Upper lobe of right lung (tissue), 1 donor: Measurements from ENCODE around the gene BAD. TPM values are rescaled to one million over a fixed set of nuclear protein-coding genes. Genes with fewer than 3 reads are reported as not detected.
"Not testable (repeated sequence)": the region's sequence is repeated elsewhere in the genome, so short reads cannot be mapped to it uniquely, and the experiment has no call there.

Experiments
- ATAC-seq: fragments of 200-7000 bp; cut with Tn5 transposase; one replicate; pipeline ENCODE4 v1.9.1; 2020; ENCODE audit warnings: mild to moderate bottlenecking, moderate library complexity
- DNase-seq: peaks from one replicate; pipeline ENCODE4 v3.0.0-alpha.2; 2020
- H3K27ac ChIP-seq: fragments of 200-600 bp; one replicate; pipeline ENCODE4 v1.8.0; 2022
- H3K27me3 ChIP-seq: fragments of 200-600 bp; one replicate; pipeline ENCODE4 v1.8.0; 2022; ENCODE audit warnings: mild to moderate bottlenecking
- H3K36me3 ChIP-seq: fragments of 200-600 bp; one replicate; pipeline ENCODE4 v1.8.0; 2022
- H3K4me1 ChIP-seq: fragments of 200-600 bp; one replicate; pipeline ENCODE4 v1.8.0; 2022
- H3K4me3 ChIP-seq: fragments of 200-600 bp; one replicate; pipeline ENCODE4 v1.8.0; 2022; ENCODE audit warnings: mild to moderate bottlenecking
- H3K9me3 ChIP-seq: fragments of 200-600 bp; one replicate; pipeline ENCODE4 v1.8.0; 2022
- intact Hi-C: fragments of 100-400 bp; cut with DNase I; formaldehyde crosslinking; loops from one replicate; pipeline ENCODE4 v1.11.0; 2022
- total RNA-seq: library from RNA; stranded (reverse); fragmentation: NEBNext Ultra II Directional; extraction: Animal tissue kit (Norgen Biotek cat#: 25700); gene quantifications from one replicate; pipeline ENCODE4 v1.2.1, GENCODE V29; 2021
- TF ChIP-seq, protein P1 (sequence below): fragments of 200-600 bp; IDR thresholded peaks from one replicate; pipeline ENCODE4 v1.8.0; 2022; ENCODE audit warnings: antibody characterized with exemption
- donor health status: DM: no; HTN: yes; CAD: no; lungs with severe emphysema.

The BAD gene
- total RNA-seq, 1 donor from 2014 or later, result 58.9 TPM

DNA sequence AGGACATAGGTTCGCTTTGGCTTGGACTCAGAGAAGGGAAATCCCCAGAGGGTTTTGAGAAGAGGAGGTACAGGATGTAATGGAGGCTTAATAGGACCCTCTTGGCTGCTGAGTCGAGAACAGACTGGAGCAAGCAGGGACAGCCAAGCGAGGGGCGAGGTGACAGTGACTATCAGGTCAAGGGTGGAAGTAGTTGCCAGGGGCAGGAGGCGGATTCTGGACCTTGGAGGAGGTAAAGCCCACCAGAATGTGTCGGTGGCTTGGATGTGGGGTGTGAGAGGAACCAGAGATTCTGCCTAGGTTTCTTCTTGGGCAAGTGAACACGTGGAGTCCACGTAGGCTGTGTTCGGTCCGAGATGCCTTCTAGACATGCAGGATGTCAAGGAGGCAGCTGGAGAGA is 28.5 kb upstream of the BAD start:
- no peak for ATAC-seq
- intact Hi-C loops, result no loop called here
- Histone ChIP-seq H3K27me3 (no peaks in the 10 kb centered on the region), H3K4me1 (peaks cover 11% of the 10 kb centered on the region), H3K27ac (peak overlapping the region; percentile 36), H3K36me3 (peaks cover 26% of the 10 kb centered on the region), H3K4me3 (no peak overlapping the region), H3K9me3 (no peaks in the 10 kb centered on the region)
- DNase-seq, result no peak
- TF ChIP-seq, protein P1, sequence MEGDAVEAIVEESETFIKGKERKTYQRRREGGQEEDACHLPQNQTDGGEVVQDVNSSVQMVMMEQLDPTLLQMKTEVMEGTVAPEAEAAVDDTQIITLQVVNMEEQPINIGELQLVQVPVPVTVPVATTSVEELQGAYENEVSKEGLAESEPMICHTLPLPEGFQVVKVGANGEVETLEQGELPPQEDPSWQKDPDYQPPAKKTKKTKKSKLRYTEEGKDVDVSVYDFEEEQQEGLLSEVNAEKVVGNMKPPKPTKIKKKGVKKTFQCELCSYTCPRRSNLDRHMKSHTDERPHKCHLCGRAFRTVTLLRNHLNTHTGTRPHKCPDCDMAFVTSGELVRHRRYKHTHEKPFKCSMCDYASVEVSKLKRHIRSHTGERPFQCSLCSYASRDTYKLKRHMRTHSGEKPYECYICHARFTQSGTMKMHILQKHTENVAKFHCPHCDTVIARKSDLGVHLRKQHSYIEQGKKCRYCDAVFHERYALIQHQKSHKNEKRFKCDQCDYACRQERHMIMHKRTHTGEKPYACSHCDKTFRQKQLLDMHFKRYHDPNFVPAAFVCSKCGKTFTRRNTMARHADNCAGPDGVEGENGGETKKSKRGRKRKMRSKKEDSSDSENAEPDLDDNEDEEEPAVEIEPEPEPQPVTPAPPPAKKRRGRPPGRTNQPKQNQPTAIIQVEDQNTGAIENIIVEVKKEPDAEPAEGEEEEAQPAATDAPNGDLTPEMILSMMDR, result no peak

DNA sequence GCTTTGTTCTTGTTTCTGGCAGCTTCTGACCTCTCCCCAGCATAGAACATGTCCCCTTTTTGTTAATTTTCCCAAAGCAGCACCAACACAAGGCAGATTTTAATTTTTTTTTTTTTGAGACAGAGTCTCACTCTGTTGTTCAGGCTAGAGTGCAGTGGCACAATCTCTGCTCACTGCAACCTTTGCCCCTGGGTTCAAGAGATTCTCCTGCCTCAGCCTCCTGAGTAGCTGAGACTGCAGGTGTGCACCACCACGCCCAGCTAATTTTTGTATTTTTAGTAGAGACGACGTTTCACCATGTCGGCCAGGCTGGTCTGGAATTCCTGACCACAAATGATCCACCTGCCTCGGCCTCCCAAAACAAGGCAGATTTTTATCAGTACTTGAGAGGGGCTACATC is 23.3 kb upstream of the BAD start:
- H3K4me3 ChIP-seq, H3K36me3 ChIP-seq, DNase-seq, H3K27me3 ChIP-seq, intact Hi-C loops, ATAC-seq, H3K9me3 ChIP-seq, H3K27ac ChIP-seq: not testable (repeated sequence)
- H3K4me1 ChIP-seq, result peaks cover 18% of the 10 kb centered on the region

DNA sequence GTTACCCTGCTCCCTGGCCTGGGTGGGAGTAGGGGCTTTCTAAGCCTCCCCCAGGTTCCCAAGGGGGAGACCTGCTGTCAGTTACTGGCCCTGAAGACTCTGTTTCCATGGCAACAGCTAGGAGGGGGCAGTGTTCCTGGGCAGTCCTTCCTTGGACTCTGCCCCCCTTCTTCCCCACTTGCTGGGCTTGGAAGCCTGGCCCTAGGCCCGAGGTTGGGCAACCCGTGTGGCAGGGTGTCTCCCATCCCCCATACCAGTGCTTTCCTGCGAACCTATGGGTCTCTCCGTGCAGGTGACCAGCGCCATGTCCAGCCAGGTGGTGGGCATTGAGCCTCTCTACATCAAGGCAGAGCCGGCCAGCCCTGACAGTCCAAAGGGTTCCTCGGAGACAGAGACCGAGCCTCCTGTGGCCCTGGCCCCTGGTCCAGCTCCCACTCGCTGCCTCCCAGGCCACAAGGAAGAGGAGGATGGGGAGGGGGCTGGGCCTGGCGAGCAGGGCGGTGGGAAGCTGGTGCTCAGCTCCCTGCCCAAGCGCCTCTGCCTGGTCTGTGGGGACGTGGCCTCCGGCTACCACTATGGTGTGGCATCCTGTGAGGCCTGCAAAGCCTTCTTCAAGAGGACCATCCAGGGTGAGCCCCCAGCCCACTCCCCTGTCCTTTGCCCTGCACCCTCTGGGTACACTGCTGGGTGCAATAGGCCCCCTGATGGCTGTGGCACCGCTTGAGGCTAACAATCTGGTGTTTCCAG is 22.6 kb upstream of the BAD start:
- peak overlapping the region; percentile 70 for H3K4me3 ChIP-seq
- TF ChIP-seq, protein P1, result no peak
- DNase-seq (peak; percentile 86), ATAC-seq (peak; percentile 1)
- peaks cover 7% of the 10 kb centered on the region for H3K36me3 ChIP-seq
- peak overlapping the region; percentile 85 for H3K27ac ChIP-seq
- H3K9me3 ChIP-seq, result no peaks in the 10 kb centered on the region
- intact Hi-C loops, result no loop called here
- no peaks in the 10 kb centered on the region for H3K27me3 ChIP-seq
- peaks cover 18% of the 10 kb centered on the region for H3K4me1 ChIP-seq

DNA sequence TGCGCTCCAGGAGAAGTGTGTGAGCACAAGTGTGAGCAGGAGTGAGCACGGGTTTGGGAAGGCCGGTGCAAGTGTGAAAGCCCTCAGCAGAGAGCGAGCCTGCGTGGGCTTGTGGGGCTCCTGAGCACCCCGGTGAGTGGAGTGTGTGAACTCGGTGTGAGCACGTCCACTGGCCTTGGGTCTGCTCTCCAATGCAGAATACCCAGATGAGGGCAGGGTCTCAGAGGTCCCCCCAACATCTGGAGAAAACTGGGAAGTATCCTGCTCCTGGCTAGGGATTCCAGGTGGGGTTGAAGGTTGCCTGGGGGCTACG is 22.1 kb upstream of the BAD start:
- DNase-seq, result no peak
- peak overlapping the region; percentile 85 for H3K27ac ChIP-seq
- H3K9me3 ChIP-seq, result no peaks in the 10 kb centered on the region
- H3K4me3 ChIP-seq, result peak overlapping the region; percentile 70
- H3K36me3 ChIP-seq, result peaks cover 7% of the 10 kb centered on the region
- H3K27me3 ChIP-seq, result no peaks in the 10 kb centered on the region
- no peak for ATAC-seq
- TF ChIP-seq, protein P1, result no peak
- intact Hi-C loops, result no loop called here
- peaks cover 18% of the 10 kb centered on the region for H3K4me1 ChIP-seq

DNA sequence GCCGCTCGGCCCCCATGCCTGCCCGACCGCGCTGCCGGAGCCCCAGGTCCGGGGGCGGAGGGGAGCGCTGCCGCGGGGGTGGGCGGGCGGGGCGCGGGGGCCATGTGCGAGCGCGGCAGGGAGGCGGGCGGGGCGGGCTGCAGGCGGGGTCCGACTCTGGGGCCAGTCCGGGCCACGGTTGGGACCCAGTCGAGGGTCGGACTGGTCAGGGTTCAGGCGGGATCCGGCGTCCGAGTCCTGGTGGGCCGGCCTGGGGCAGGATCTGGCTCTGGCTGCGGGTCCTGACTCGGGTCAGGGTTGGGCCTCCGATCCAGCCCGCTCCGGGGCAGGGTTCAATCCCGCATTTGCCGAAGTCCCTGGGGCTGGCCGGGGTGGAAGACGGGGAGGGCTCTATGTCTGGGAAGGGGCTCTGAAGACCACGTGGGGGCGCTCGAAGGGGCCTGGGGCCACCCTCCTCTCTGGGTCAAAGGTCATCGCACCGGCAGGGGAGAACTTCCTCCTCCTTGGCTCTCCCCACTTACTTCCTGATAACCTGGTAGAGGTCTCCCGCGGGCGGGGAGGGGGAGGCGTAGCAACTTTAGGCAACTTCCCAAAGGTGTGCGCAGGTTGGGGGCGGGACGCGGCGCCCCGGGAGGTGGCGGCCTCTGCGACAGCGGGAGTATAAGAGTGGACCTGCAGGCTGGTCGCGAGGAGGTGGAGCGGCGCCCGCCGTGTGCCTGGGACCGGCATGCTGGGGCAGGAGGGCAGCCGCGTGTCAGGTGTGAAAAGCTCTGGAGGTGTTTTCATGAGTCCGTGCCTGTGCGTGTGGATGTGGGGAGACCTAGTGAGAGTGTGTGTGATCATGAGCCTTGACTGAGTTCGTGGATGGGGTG is 21.5 kb upstream of the BAD start:
- no peaks in the 10 kb centered on the region for H3K27me3 ChIP-seq
- peak; percentile 91 for DNase-seq
- H3K9me3 ChIP-seq, result no peaks in the 10 kb centered on the region
- peaks cover 7% of the 10 kb centered on the region for H3K36me3 ChIP-seq
- peak; percentile 46 for ATAC-seq
- H3K4me1 ChIP-seq, result peaks cover 18% of the 10 kb centered on the region
- H3K4me3 ChIP-seq, result peak overlapping the region; percentile 70
- intact Hi-C loops, result no loop called here
- TF ChIP-seq, protein P1, result peak; percentile 35
- peak overlapping the region; percentile 85 for H3K27ac ChIP-seq

DNA sequence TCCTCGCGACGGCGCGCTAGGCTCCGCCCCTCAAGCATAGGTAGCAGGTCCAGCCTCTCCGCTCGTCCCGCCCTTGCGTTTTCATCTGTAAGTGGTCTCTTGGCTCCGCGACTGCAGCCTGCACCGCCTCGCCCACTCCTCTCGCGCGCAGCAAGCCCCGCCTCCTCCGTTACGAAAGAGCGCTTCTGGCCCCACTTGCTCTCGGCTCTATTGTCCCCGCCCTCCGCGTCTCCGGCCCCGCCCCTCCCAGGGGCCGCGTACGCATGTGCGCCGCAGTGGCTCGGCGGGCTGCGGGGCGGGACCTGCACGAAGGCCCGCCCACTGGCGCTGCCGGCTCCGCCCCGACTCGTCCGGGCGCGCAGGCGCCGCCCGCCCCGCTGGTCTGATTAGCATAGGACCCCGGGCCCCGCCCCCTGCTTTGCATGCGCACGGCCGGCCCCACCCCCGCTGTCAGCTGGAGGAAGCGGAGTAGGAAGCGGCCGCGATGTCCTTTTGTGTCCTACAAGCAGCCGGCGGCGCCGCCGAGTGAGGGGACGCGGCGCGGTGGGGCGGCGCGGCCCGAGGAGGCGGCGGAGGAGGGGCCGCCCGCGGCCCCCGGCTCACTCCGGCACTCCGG is 20.7 kb upstream of the BAD start, which contains the start of gene ESRRA:
TSS of gene ESRRA (plus strand) at position 450 of the 616 bp plus-strand sequence. CDS start 1,656 bp downstream, outside the sequence.
- DNase-seq (peak; percentile 100), ATAC-seq (peak; percentile 91)
- H3K27me3 ChIP-seq, result peaks cover 6% of the 10 kb centered on the region
- peak within 1 kb of the TSS; percentile 70 for H3K4me3 ChIP-seq
- no peaks in the 10 kb centered on the region for H3K9me3 ChIP-seq
- peaks cover 7% of the 10 kb centered on the region for H3K36me3 ChIP-seq
- peaks cover 24% of the 10 kb centered on the region for H3K4me1 ChIP-seq
- TF ChIP-seq, protein P1, result no peak
- intact Hi-C loops, result no loop called here
- H3K27ac ChIP-seq, result peak within 1 kb of the TSS; percentile 94
